Left kidney (tissue), 8 donors: ENCODE results near the gene OR51T1. TPM values are rescaled to one million over a fixed set of nuclear protein-coding genes. Genes with fewer than 3 reads are reported as not detected.
"Not testable (repeated sequence)": the region's sequence is repeated elsewhere in the genome, so short reads cannot be mapped to it uniquely, and the experiment has no call there.

Experiments
- DNase-seq: peaks from one replicate; pipeline ENCODE4 v3.0.0-alpha.2; 2013
- long read RNA-seq, 8 donors: transcript quantifications; one replicate each; lab custom pipeline, GENCODE V29; 2026
- polyA plus RNA-seq: library from polyadenylated mRNA; unstranded; fragments of 120-200 nt; gene quantifications from one replicate; pipeline ENCODE4 v1.2.1, GENCODE V29; 2013; ENCODE audit not compliant: insufficient read length

OR51T1 gene
- not detected for polyA plus RNA-seq
- long read RNA-seq, donor 1 = 0 reads
- long read RNA-seq, donor 2 = 0 reads
- long read RNA-seq, donor 3 = 0 reads
- long read RNA-seq, donor 4 = 0 reads
- long read RNA-seq, donor 5 = 0 reads
- long read RNA-seq, donor 6 = 0 reads
- long read RNA-seq, donor 7 = 0 reads
- long read RNA-seq, donor 8 = 0 reads

DNA sequence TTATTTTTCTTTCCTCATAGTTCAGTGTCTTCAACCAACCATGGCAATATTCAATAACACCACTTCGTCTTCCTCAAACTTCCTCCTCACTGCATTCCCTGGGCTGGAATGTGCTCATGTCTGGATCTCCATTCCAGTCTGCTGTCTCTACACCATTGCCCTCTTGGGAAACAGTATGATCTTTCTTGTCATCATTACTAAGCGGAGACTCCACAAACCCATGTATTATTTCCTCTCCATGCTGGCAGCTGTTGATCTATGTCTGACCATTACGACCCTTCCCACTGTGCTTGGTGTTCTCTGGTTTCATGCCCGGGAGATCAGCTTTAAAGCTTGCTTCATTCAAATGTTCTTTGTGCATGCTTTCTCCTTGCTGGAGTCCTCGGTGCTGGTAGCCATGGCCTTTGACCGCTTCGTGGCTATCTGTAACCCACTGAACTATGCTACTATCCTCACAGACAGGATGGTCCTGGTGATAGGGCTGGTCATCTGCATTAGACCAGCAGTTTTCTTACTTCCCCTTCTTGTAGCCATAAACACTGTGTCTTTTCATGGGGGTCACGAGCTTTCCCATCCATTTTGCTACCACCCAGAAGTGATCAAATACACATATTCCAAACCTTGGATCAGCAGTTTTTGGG lies at the start of gene OR51T1:
TSS of gene OR51T1 (plus strand) at position 41 of the 641 bp plus-strand sequence. CDS start at position 41, 0 bp downstream.
- DNase-seq = peak; percentile 12

DNA sequence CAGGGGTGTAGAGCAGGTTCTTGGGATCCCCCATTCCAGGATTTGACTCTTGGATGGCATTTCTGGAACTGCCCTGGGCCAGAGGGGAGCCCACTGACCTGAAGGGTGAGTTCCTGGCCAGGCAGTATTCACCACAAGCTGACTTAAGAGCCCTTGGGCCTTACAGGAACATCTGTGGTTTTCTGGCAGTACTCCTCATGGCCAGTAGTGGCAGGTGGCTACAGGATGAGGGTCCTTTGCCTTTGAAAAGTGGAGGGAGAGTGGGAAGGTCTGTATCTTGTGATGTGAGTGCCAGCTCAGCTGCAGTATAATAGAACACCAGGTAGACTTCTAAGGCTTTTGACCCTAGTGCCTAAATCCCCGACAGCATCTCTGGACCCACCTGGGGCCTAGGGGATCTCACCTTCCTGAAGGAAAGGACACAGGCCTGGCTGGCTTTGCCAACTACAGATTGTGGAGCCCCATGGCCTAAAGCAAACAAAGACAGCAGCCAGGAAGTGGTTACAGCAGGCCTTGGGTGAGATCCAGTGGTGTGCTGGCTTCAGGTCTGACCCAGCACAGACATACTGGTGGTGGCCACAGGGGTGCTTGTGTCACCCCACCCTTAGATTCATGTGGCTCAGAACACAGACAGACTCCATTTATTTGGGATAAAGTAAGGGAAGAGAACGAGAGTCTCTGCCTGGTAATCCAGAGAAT lies 41.7 kb upstream of the OR51T1 start:
- no peak for DNase-seq

DNA sequence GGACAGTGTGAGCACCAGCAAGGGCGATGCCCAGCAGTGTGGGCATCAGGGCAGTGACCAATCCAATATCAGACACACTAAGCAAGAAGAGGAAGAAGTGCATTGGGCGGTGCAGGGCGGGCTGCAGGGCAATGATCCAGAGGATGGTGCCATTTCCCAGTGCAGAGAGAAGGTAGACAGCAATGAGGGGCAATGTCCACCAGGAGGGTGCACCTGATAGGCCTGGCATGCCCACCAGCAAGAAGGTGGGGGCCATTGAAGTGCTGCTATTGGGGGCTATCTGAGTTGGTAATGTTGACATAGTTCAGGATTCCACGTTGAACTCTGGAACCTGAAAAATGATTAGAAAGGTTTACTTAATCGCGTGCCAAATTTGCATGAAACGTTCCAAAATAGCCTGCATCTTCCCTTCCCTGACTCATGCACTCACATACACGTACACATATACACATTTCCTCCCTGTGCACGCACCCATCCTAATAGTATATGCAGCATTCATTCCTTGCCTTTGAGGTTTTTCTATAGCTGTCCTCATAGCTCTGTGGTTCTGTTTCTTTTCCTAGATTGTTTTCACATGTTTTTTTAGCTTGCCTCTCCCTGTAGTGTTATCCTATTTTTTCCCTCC lies 32.7 kb upstream of the OR51T1 start, which contains the start of gene OR51S1:
TSS of gene OR51S1 (minus strand) at position 301 of the 625 bp plus-strand sequence. CDS start at position 301, 0 bp downstream.
- no peak for DNase-seq

DNA sequence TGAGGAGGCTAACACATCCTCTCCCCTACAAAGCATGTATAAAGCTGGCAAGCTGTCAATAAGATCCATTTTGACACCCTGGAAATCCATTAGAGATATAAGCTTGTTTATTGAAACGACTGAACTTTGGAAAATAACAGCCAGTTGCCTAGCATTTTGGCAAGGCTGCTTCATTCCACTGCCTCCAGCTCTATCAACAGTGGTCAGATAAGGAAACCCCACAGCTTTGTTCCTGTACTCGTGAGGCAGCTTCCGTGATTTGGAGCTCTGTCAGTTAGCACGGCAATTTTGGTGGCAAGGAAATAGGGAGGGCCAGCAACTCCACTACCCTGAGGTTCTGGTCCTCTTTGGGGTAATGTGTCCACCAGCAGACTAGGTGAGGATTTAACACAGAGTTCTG lies 30.7 kb upstream of the OR51T1 start:
- DNase-seq = no peak

DNA sequence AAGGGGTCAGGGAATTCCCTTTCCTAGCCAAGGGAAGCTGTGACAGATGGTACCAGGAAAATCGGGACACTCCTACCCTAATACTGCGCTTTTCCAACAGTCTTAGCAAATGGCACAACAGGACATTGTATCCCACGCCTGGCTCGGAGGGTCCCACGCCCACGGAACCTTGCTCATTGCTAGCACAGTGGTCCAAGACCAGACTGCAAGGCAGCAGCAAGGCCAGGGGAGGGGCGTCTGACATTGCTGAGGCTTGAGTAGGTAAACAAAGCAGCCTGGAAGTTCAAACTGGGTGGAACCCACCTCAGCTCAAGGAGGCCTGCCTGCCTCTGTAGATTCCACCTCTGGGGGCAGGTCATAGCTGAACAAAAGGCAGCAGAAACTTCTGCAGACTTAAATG lies 27.4 kb upstream of the OR51T1 start:
- not testable (repeated sequence) for DNase-seq

DNA sequence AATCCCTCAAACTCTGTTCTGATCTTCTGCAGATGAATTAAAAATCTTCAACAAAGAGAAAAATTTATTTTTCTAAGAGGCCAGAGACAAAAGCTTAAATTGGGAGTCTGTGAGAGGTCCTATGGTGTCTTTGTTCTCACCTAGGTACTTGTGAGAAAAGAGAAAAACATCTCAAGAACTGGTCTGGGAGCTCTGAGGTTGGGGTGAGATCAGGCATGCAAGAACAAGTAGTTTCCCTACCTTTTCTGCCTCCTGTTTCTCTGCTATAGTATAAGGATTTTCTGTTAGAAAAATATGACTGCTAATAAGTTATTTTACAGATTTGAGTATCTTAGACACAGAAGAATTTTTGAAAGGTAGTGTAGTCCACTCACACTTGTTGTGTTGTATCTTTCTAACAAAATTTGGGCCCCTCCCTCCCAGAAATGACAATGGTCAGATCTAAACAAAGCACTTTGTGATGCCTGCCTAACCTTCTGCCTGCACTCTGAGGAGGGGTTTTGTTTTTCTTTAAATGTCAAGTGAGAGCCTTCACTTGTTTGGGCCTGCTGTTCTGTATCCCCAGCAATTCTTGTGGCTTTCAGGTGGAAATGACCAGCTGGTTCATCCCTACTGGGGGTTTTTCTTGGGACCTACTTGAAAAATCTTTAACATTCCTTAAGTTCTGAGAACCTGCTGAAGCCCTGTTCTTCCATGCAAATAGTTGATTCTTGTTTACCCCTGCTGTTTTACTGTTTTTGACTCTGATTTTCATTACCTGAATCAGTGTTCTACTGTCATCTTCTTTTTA lies 19.1 kb upstream of the OR51T1 start:
- no peak for DNase-seq

DNA sequence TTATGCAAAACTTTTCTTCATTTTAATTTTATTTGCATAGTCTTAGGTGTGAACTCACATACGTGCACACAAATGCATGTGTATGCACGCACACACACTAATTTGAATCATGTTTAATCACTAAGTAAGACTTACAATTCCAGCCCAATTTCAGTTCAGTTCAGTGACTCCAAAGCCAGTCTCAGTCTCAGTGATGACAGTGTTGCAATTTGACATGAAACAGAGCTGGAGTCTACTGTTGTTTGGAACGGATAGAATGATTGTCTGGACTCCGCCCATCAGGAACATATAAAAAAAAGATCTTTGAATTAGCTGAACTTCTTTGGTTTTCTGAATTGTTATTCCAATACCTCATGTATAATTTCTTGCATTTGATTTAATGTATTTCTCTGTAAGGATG lies 17.8 kb upstream of the OR51T1 start:
- no peak for DNase-seq

- DNase-seq = no peak
These were observed 15.8 kb upstream of the OR51T1 start for GRCh38 chr11:4865855-4866254.

DNA sequence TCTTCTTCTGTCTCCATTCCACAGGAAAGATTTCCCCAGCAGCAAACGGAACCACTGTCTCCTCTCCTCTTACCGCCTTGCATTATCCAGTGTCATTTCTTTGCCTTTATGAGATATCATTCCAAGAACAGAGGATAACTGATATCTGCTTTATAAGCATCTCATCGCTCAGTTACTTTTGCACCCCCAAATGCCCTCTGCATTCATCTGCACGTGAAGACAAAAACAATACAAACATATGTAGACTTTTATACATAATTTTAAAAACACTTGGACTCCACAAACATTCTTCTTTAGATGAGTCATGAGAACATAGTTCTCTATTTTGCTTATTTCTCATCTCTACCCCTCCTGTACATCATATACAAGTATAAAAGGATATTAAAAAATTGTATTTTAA lies 512 bp upstream of the OR51T1 start:
- DNase-seq = no peak

GRCh38 chr11:4882543-4882942 lies 843 bp downstream of the OR51T1 start:
- DNase-seq = no peak

GRCh38 chr11:4884361-4884760 lies 2.7 kb downstream of the OR51T1 start:
- no peak for DNase-seq

DNA sequence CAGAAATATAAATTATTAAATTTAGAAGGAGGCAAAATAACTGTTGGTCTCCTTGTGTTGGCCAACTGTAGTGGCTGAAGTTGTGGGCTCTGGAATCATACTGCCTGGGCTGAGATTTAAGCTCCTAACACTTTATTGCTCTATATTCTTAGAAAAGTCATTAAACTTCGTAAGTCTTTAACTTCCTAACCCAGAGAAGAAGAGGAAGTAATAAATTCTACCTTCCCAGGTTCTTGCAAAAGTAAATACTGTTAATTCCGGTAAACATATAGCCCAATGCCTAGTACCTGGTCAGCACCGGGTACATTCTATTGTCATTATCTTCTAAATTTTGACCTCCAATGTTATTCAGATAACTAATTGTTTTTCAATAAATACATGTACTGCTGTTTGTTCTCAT lies 4.5 kb downstream of the OR51T1 start:
- DNase-seq = no peak

- DNase-seq = no peak
These were observed 5.9 kb downstream of the OR51T1 start for GRCh38 chr11:4887591-4887990.

DNA sequence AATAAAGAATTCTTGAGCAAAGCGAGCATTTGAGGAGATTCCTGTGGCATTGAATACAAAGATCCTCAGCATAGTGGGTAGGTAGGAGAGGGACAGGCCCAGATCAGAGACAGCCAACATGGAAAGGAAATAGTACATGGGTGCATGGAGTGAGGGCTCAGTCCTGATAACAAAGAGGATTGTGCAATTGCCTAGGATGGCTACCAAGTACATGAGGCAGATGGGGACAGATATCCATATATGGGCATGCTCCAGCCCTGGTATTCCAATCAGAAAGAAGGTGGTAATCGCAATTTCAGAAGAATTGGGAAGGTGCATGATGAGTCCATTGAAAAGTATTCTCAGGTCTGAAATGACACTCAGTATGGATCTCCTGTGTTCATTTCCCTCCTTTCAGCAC lies 8.6 kb downstream of the OR51T1 start:
- DNase-seq = no peak

GRCh38 chr11:4891996-4892640 lies 10.4 kb downstream of the OR51T1 start:
- DNase-seq = no peak

DNA sequence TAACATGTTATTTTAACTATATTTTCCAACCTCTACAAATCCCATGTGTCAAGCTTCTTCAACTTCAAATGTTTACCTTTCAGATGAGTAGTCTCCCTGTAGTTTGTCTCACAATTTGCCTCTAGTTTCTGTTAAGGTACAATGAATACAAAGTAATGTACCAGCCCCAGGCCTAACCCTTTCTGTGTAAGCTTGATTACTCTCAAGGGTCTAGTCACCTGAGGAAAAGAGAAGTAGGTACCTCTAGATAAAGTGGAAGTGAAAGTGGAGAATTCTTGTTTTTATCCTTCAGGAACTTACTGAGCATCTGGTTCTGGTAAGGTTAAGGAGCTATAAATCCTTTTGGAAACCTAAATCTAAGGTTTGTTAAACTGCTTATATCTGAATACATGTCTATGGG lies 21.8 kb downstream of the OR51T1 start, which contains the start of gene OR51A7:
TSS of gene OR51A7 (plus strand) at position 300 of the 400 bp plus-strand sequence. CDS start 3,587 bp downstream, outside the sequence.
- no peak for DNase-seq

DNA sequence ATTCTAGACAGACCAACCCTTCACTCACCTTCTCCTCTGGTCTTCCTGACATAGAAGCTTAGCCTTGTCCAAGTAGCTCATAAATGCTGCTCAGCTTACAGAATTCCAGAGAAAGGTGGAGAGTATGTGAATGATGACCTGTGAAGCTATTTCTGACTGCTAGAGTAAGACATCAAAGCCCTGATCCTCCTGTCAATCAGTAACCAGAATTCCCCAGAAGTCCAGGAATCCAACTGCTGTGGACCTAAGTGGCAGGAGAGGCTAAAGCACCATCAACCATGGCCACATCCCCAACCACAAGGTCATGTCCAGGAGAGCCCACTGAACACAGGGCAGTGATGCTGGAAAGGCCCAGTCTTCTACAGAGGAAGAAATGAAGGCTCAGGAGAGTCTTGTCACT lies 34.9 kb downstream of the OR51T1 start:
- peak; percentile 13 for DNase-seq

DNA sequence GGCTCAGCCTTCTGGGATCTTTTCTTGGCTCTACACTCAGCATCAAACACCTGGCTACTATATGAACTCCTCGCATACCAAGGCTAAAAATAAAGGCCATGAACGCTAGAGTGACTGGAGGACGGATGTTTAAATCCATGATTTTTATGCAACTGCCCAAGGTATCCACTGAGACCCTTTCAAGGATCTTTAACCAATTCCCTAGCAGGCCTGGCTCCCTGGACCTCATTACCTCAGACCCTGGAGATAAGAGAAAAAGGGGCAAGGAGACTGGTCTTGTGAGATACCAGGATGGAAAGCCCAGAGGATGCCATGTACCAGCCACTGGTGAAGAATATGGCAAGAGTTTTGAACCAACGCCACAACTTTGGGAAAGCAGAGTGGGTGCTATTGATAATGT lies 37.5 kb downstream of the OR51T1 start, which contains the start of gene OR51G2:
TSS of gene OR51G2 (minus strand) at position 101 of the 400 bp plus-strand sequence. CDS start 3,687 bp downstream, outside the sequence.
- no peak for DNase-seq

DNA sequence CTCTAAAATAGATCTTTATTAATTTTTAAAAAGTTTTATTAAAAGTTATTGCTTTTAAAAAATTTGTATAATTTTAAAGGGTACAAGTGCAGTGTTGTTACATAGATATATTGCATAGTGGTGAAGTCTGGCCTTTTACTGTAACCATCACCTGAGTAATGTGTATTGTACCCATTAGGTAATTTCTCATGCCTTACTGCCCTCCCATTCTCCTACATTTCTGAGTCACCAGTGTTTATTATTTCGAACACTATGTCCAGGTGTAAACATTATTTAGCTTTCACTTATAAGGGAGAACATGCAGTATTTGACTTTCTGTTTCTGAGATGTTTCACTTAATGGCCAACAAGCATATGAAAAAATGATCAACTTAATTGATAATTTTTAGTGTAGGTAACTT lies 40.1 kb downstream of the OR51T1 start:
- DNase-seq = no peak

GRCh38 chr11:4922304-4922703 lies 40.6 kb downstream of the OR51T1 start:
- DNase-seq = no peak

- DNase-seq = no peak
These were observed 42.5 kb downstream of the OR51T1 start, which contains the start of gene OR51G1 for GRCh38 chr11:4924239-4924638. OR51G1 (minus strand) TSS chr11:4924339; CDS start chr11:4924339, 0 bp downstream.
